A673 (cell line): ENCODE measurements around the gene KIDINS220. TPM values are rescaled to one million over a fixed set of nuclear protein-coding genes. Genes with fewer than 3 reads are reported as not detected.

Experiments
- BruUV-seq: library from RNA; stranded (reverse); fragments of 400-500 nt; replicated peaks from 2 replicates; lab custom pipeline; 2021; lab: Mats Ljungman, UMichigan
- CTCF ChIA-PET: fragments of 300-600 bp; sonication (Branson Sonifier 250); formaldehyde crosslinking; loops from one replicate; lab custom pipeline; 2022; ENCODE audit warnings: antibody characterized with exemption; lab: Charles Lee
- POLR2A ChIA-PET: fragments of 300-600 bp; sonication (Branson Sonifier 250); formaldehyde crosslinking; loops from one replicate; lab custom pipeline; 2022; ENCODE audit warnings: antibody characterized with exemption; ENCODE audit not compliant: low non-redundant PET; lab: Charles Lee
- DNase-seq: peaks from one replicate; pipeline ENCODE4 v3.0.0-alpha.2; 2015; ENCODE audit warnings: low spot score
- H3K27ac ChIP-seq: fragments of 200-600 bp; sonication (generic); 2 replicates; pipeline ENCODE4 v1.5.1; 2016; ENCODE audit warnings: mixed run types, low read depth, mild to moderate bottlenecking, mixed read lengths, antibody characterized with exemption, low read length; ENCODE audit not compliant: poor library complexity, severe bottlenecking
- H3K27me3 ChIP-seq: fragments of 200-600 bp; sonication (generic); replicated peaks from 2 replicates; pipeline ENCODE4 v1.6.1; 2017; ENCODE audit warnings: mixed run types, low read depth, mild to moderate bottlenecking, mixed read lengths, antibody characterized with exemption, low read length; ENCODE audit not compliant: insufficient read depth, poor library complexity
- H3K36me3 ChIP-seq: fragments of 200-600 bp; sonication (generic); 2 replicates; pipeline ENCODE4 v1.6.1; 2016; ENCODE audit warnings: mixed run types, mild to moderate bottlenecking, mixed read lengths, antibody characterized with exemption, low read length; ENCODE audit not compliant: insufficient read depth, poor library complexity, severe bottlenecking
- H3K4me1 ChIP-seq: fragments of 200-600 bp; sonication (generic); 2 replicates; pipeline ENCODE4 v1.6.1; 2017; ENCODE audit warnings: mixed run types, mild to moderate bottlenecking, mixed read lengths, antibody characterized with exemption, low read length; ENCODE audit not compliant: insufficient read depth, poor library complexity, severe bottlenecking
- H3K4me3 ChIP-seq: fragments of 200-600 bp; sonication (generic); 2 replicates; pipeline ENCODE4 v1.5.1; 2016; ENCODE audit warnings: low read depth, mixed run types, mild to moderate bottlenecking, mixed read lengths, low read length; ENCODE audit not compliant: poor library complexity, severe bottlenecking
- H3K9me3 ChIP-seq: fragments of 200-600 bp; sonication (generic); 2 replicates; pipeline ENCODE4 v1.6.1; 2016; ENCODE audit warnings: mixed run types, low read depth, mild to moderate bottlenecking, mixed read lengths, antibody characterized with exemption, low read length; ENCODE audit not compliant: poor library complexity, severe bottlenecking
- EZH2 ChIP-seq: fragments of 200-600 bp; sonication (generic); IDR thresholded peaks from 2 replicates; pipeline ENCODE4 v1.6.1; 2017; ENCODE audit warnings: borderline replicate concordance, low read depth, mild to moderate bottlenecking, mixed read lengths, antibody characterized with exemption, low read length; ENCODE audit not compliant: poor library complexity, severe bottlenecking
- intact Hi-C: fragments of 100-400 bp; cut with micrococcal nuclease; formaldehyde crosslinking; loops from one replicate; pipeline ENCODE4 v1.10.0; 2022; ENCODE audit not compliant: unreplicated experiment
- total RNA-seq: library from RNA; stranded (reverse); gene quantifications from 2 replicates; pipeline ENCODE4 v1.2.3, GENCODE V29; 2021
- TF ChIP-seq, protein P1 (sequence below): fragments of 300-800, 200-600 bp; sonication (generic); conservative IDR thresholded peaks from 2 replicates; pipeline ENCODE4 v1.5.1; 2017; ENCODE audit warnings: low read depth, mild to moderate bottlenecking, antibody characterized with exemption, low read length, moderate library complexity, mixed read lengths

KIDINS220 gene
- total RNA-seq, 1 experiment from 2014 or later: 46.4 TPM

- Histone ChIP-seq H3K36me3 (peaks cover under 1% of the 10 kb centered on the region), H3K27me3 (no peaks in the 10 kb centered on the region), H3K4me3 (no peak overlapping the region), H3K4me1 (no peaks in the 10 kb centered on the region), H3K9me3 (no peaks in the 10 kb centered on the region), H3K27ac (no peak overlapping the region)
- no peak for DNase-seq
- ChIA-PET POLR2A (no interaction called here), CTCF (no interaction called here)
- BruUV-seq: no TSS peak
- TF ChIP-seq, protein P1, sequence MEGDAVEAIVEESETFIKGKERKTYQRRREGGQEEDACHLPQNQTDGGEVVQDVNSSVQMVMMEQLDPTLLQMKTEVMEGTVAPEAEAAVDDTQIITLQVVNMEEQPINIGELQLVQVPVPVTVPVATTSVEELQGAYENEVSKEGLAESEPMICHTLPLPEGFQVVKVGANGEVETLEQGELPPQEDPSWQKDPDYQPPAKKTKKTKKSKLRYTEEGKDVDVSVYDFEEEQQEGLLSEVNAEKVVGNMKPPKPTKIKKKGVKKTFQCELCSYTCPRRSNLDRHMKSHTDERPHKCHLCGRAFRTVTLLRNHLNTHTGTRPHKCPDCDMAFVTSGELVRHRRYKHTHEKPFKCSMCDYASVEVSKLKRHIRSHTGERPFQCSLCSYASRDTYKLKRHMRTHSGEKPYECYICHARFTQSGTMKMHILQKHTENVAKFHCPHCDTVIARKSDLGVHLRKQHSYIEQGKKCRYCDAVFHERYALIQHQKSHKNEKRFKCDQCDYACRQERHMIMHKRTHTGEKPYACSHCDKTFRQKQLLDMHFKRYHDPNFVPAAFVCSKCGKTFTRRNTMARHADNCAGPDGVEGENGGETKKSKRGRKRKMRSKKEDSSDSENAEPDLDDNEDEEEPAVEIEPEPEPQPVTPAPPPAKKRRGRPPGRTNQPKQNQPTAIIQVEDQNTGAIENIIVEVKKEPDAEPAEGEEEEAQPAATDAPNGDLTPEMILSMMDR: no peak
- no peak for TF ChIP-seq EZH2
- intact Hi-C loops: no loop called here
These were observed 40.4 kb downstream of the KIDINS220 start for GRCh38 chr2:8796878-8797550.

GRCh38 chr2:8796315-8796848 is 41.0 kb downstream of the KIDINS220 start:
- Histone ChIP-seq H3K27me3 (no peaks in the 10 kb centered on the region), H3K4me1 (no peaks in the 10 kb centered on the region), H3K36me3 (peaks cover 3% of the 10 kb centered on the region), H3K4me3 (no peak overlapping the region), H3K9me3 (no peaks in the 10 kb centered on the region), H3K27ac (no peak overlapping the region)
- no peak for TF ChIP-seq EZH2
- TF ChIP-seq, protein P1: no peak
- intact Hi-C loops: no loop called here
- DNase-seq: no peak
- CTCF ChIA-PET: no interaction called here
- POLR2A ChIA-PET: no interaction called here
- no TSS peak for BruUV-seq

DNA sequence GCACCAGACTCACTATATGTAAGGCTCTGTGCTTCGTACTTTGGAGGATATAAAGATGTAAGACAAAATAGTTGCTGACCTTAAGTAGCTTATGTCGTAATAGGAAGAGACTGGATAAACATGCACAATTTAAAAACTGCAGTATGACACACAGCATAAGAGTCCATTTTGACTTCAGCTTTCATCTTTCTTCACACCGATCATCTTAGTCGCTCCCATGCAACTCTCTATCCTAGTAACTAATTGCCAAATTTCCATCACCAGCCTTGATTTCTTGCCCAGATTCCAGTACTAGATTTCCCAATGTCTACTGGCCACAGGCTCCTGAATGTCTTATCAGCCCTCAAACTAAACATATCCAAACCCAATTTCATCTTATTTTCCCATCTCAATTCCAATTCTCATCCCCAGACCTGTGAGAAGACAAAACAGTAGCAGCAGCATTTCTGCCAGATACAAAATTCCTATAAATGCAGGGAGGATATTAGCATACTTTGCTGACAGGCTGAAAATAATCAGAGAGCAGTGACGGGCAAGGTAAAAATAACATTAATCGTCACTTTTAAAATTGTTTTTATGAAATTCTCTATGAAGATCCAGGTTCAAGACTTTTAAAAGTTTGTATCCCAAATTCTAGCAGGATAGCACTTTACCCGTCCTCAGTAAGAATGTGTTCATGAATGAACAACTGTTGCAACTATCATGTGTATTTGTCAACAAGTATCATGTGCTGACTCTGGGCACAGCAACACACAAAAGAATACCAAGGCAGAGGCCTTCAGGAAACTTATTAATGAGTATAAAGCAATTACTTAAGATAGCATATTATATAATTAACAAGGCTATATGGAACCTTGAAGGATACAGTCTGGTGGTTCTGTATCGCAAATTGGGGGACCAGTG is 42.2 kb downstream of the KIDINS220 start:
- Histone ChIP-seq H3K27ac (no peak overlapping the region), H3K27me3 (no peaks in the 10 kb centered on the region), H3K4me3 (no peak overlapping the region), H3K9me3 (no peaks in the 10 kb centered on the region), H3K4me1 (no peaks in the 10 kb centered on the region), H3K36me3 (peaks cover 3% of the 10 kb centered on the region)
- no TSS peak for BruUV-seq
- intact Hi-C loops: no loop called here
- DNase-seq: no peak
- ChIA-PET CTCF (no interaction called here), POLR2A (no interaction called here)
- TF ChIP-seq EZH2: no peak
- TF ChIP-seq, protein P1: no peak
